HL-60 (cell line): Measurements from ENCODE around the gene JPH4.

Experiments
- DNase-seq, 2 experiments: peaks; one replicate each; pipeline ENCODE4 v3.0.0-alpha.2; 2010 to 2020; ENCODE audit warnings: low read depth in 1 of 2, low spot score in 1 of 2
- H3K27ac ChIP-seq: fragments of 250-450 bp; sonication (Bioruptor Pico); replicated peaks from 2 replicates; pipeline ENCODE4 v1.5.1; 2020; ENCODE audit warnings: mild to moderate bottlenecking, moderate library complexity
- H3K27me3 ChIP-seq: fragments of 250-450 bp; sonication (Bioruptor Pico); 2 replicates; pipeline ENCODE4 v1.5.1; 2021; ENCODE audit warnings: mild to moderate bottlenecking, moderate library complexity; ENCODE audit not compliant: insufficient read depth, poor library complexity, severe bottlenecking
- H3K4me3 ChIP-seq: replicated peaks from 2 replicates; pipeline ENCODE4 v1.5.1; 2011; ENCODE audit warnings: mild to moderate bottlenecking, control low read depth, low read length; ENCODE audit not compliant: insufficient read depth
- GABPA ChIP-seq: IDR thresholded peaks from 2 replicates; pipeline ENCODE4 v1.6.1; 2012; ENCODE audit warnings: low read depth
- POLR2AphosphoS5 ChIP-seq: IDR thresholded peaks from 2 replicates; pipeline ENCODE4 v1.6.1; 2012; ENCODE audit warnings: low read depth
- SPI1 ChIP-seq: IDR thresholded peaks from 2 replicates; pipeline ENCODE4 v1.6.1; 2012; ENCODE audit warnings: low read depth, mild to moderate bottlenecking, borderline replicate concordance
- TF ChIP-seq, protein P1 (sequence below): IDR thresholded peaks from 2 replicates; pipeline ENCODE4 v1.6.1; 2012; ENCODE audit warnings: low read depth; ENCODE audit not compliant: insufficient replicate concordance
- TF ChIP-seq, protein P2 (sequence below): IDR thresholded peaks from one replicate; pipeline ENCODE4 v1.5.1; 2011; ENCODE audit warnings: low read length, control low read depth, inconsistent platforms; ENCODE audit not compliant: insufficient read depth

JPH4 gene

DNA sequence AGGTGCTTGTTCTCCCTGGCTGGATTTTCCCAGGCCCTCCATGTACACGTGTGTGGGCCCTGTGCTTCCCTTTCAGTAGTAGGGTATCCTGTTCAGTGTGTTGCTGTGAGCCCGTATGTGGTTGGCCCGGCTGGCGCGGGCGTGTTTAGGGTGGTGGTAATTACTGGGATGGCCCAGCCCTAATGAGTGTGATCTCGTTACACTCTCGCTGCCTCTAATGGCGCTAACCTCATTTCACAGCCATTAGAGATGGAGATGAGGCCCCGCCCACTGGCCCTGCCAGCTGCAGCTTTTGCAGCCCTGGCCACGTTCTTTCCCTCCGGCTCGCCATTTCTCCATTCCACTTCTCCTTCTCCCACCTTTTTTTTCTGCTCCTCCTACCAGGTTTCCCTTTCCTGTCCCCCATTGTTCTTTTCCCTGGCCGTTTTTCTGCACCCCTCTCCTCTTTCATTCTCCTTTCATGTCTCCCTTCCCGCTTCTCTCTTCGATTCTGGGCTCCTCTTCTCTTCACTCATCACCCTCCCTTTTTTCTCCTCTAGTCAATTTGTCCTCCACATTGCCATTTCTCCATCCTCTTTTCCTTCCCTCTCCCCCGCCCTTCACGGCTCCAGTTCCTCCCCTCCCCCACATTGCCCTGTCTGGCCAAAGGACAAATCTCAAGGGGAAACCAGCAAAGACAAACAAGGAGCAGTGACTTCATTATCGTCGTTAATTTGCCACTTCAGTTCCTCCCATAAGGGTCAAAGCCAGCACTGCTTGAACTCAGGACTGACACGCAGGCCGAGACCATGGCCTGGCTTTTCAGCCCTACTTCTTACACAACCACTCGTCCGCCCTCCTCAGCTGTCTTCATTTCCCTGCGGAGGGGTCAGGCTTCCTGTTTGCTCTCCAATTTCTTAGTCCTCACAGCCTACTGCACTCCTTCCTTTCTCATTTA, 33.8 kb downstream of the JPH4 start:
- TF ChIP-seq SPI1 (no peak), POLR2AphosphoS5 (no peak), GABPA (no peak)
- TF ChIP-seq, protein P1, sequence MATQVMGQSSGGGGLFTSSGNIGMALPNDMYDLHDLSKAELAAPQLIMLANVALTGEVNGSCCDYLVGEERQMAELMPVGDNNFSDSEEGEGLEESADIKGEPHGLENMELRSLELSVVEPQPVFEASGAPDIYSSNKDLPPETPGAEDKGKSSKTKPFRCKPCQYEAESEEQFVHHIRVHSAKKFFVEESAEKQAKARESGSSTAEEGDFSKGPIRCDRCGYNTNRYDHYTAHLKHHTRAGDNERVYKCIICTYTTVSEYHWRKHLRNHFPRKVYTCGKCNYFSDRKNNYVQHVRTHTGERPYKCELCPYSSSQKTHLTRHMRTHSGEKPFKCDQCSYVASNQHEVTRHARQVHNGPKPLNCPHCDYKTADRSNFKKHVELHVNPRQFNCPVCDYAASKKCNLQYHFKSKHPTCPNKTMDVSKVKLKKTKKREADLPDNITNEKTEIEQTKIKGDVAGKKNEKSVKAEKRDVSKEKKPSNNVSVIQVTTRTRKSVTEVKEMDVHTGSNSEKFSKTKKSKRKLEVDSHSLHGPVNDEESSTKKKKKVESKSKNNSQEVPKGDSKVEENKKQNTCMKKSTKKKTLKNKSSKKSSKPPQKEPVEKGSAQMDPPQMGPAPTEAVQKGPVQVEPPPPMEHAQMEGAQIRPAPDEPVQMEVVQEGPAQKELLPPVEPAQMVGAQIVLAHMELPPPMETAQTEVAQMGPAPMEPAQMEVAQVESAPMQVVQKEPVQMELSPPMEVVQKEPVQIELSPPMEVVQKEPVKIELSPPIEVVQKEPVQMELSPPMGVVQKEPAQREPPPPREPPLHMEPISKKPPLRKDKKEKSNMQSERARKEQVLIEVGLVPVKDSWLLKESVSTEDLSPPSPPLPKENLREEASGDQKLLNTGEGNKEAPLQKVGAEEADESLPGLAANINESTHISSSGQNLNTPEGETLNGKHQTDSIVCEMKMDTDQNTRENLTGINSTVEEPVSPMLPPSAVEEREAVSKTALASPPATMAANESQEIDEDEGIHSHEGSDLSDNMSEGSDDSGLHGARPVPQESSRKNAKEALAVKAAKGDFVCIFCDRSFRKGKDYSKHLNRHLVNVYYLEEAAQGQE = no peak
- TF ChIP-seq, protein P2, sequence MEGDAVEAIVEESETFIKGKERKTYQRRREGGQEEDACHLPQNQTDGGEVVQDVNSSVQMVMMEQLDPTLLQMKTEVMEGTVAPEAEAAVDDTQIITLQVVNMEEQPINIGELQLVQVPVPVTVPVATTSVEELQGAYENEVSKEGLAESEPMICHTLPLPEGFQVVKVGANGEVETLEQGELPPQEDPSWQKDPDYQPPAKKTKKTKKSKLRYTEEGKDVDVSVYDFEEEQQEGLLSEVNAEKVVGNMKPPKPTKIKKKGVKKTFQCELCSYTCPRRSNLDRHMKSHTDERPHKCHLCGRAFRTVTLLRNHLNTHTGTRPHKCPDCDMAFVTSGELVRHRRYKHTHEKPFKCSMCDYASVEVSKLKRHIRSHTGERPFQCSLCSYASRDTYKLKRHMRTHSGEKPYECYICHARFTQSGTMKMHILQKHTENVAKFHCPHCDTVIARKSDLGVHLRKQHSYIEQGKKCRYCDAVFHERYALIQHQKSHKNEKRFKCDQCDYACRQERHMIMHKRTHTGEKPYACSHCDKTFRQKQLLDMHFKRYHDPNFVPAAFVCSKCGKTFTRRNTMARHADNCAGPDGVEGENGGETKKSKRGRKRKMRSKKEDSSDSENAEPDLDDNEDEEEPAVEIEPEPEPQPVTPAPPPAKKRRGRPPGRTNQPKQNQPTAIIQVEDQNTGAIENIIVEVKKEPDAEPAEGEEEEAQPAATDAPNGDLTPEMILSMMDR = no peak
- DNase-seq = peak in 1 of 2 experiments; percentile 40
- H3K4me3 ChIP-seq = no peak overlapping the region
- H3K27me3 ChIP-seq = no peaks in the 10 kb centered on the region
- no peak overlapping the region for H3K27ac ChIP-seq

DNA sequence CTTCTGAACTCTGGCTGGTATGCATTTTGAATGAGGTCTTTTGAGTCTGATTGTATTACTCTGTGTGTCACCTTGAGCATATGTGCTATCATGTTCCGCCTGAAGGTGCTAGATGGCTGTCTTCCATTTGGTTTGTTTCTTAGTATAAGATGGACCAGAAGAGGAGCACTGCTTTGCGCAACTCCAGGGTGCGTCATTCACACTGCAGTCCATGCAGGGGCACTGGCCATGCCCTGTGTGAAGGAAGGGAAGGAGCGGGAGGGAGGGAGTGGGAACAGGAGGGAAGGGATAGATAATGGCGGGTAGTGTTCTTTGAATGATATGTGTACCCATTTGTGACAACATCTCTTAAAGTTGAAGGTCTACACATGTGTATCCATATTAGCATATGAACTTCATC, 35.2 kb downstream of the JPH4 start:
- TF ChIP-seq GABPA (no peak), POLR2AphosphoS5 (no peak), SPI1 (no peak)
- TF ChIP-seq, protein P2 = no peak
- TF ChIP-seq, protein P1 = no peak
- H3K27me3 ChIP-seq = no peaks in the 10 kb centered on the region
- H3K27ac ChIP-seq = no peak overlapping the region
- DNase-seq = no peak
- H3K4me3 ChIP-seq = no peak overlapping the region

DNA sequence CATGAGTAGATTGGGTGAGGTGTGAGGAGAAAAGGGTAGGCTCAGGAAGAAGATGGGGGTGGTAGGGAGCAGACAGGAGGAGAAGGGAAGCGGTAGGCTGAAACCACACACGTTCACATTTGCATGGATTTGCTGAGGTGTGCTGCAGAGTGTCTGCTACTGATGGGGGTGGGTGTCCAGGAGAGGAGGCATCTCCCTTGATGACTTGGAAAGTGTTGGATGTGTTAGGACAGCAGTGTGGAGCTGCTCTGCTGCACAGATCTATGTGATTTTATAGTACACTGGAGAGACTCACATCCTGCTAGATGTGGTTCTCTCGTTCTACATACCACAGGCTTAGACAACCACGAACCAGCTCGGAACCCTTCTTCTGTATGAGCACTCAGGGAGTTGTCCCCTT, 36.3 kb downstream of the JPH4 start:
- TF ChIP-seq, protein P1 = no peak
- TF ChIP-seq, protein P2 = no peak
- TF ChIP-seq SPI1 = no peak
- no peak for TF ChIP-seq POLR2AphosphoS5
- no peak for TF ChIP-seq GABPA
- DNase-seq = no peak
- Histone ChIP-seq H3K27me3 (no peaks in the 10 kb centered on the region), H3K27ac (no peak overlapping the region), H3K4me3 (no peak overlapping the region)
